Upper lobe of left lung (tissue), 6 donors: ENCODE data around the gene AJAP1. TPM values are rescaled to one million over a fixed set of nuclear protein-coding genes. Genes with fewer than 3 reads are reported as not detected.

Experiments used
- ATAC-seq, 2 donors: fragments of 200-7000 bp; cut with Tn5 transposase; one replicate each; pipeline ENCODE4 v1.9.1; 2022; ENCODE audit warnings: mild to moderate bottlenecking in 2 of 2, moderate library complexity in 2 of 2; ENCODE audit not compliant: low FRiP score in 2 of 2
- DNase-seq, 2 donors: peaks; one replicate each; pipeline ENCODE4 v3.0.0-alpha.2; 2019 to 2020
- H3K27ac ChIP-seq, 4 donors: fragments of 200-600 bp; sonication (generic); one replicate each; pipeline ENCODE4 v1.5.1; 2016 to 2019
- H3K27me3 ChIP-seq, 4 donors: fragments of 200-600 bp; sonication (generic); one replicate each; pipeline ENCODE4 v1.5.1; 2017 to 2019
- H3K36me3 ChIP-seq, 4 donors: fragments of 200-600 bp; sonication (generic); one replicate each; pipeline ENCODE4 v1.5.1; 2016 to 2019
- H3K4me1 ChIP-seq, 4 donors: fragments of 200-600 bp; sonication (generic); one replicate each; pipeline ENCODE4 v1.5.1; 2018 to 2019
- H3K4me3 ChIP-seq, 4 donors: fragments of 200-600 bp; sonication (generic); one replicate each; pipeline ENCODE4 v1.5.1; 2017 to 2019; ENCODE audit warnings: mild to moderate bottlenecking in 2 of 4, moderate library complexity in 1 of 4
- H3K9me3 ChIP-seq, 4 donors: fragments of 200-600 bp; sonication (generic); one replicate each; pipeline ENCODE4 v1.5.1; 2018 to 2019
- CTCF ChIP-seq, 6 experiments: fragments of 450-650 bp in 4 of 6; fragments of 200-600 bp in 2 of 6; sonication (generic) in 2 of 6; IDR thresholded peaks; one replicate each; pipeline ENCODE4 v1.5.1; 2016 to 2019; ENCODE audit warnings: antibody characterized with exemption in 6 of 6
- EP300 ChIP-seq, 4 donors: sonication (generic); formaldehyde crosslinking; IDR thresholded peaks; one replicate each; pipeline ENCODE4 v1.5.1; 2017; ENCODE audit warnings: antibody characterized with exemption in 4 of 4, control low read depth in 2 of 4
- POLR2A ChIP-seq, 4 donors: fragments of 450-650 bp; IDR thresholded peaks; one replicate each; pipeline ENCODE4 v1.5.1; 2016 to 2017; ENCODE audit warnings: antibody characterized with exemption in 4 of 4, mild to moderate bottlenecking in 2 of 4
- POLR2AphosphoS5 ChIP-seq, 2 donors: sonication (generic); formaldehyde crosslinking; IDR thresholded peaks; one replicate each; pipeline ENCODE4 v1.5.1; 2017; ENCODE audit warnings: antibody characterized with exemption in 2 of 2
- WGBS, 2 donors: methylation state at CpG; one replicate each; pipeline ENCODE4 v1.1.5; 2017 to 2018; 5-methylcytosine and 5-hydroxymethylcytosine counted together
- total RNA-seq, 6 donors: library from RNA; depleted of rRNA in 4 of 6; stranded (reverse); fragments of >200 nt in 4 of 6; gene quantifications; one replicate each; pipeline versions ENCODE4 v1.1.0 to v1.2.1, GENCODE V29; 2016 to 2021
- donor health status: DM: no; HTN: no; CAD: no; lungs with moderate emphysema.
- donor health status: DM: no; HTN: yes; CAD: no; lungs with severe emphysema.

The AJAP1 gene
- total RNA-seq, 6 donors from 2014 or later: 0.54 to 4.6 (median 2.9) TPM

GRCh38 chr1:4734219-4734618 lies 79.8 kb downstream of the AJAP1 start:
- Histone ChIP-seq H3K27ac (no peak overlapping the region), H3K36me3 (no peaks in the 10 kb centered on the region), H3K4me3 (no peak overlapping the region), H3K27me3 (no peaks in the 10 kb centered on the region), H3K4me1 (no peaks in the 10 kb centered on the region), H3K9me3 (peaks cover 0 to 8% (median 3%) of the 10 kb centered on the region in 4 donors)
- ATAC-seq (no peak), DNase-seq (no peak)
- TF ChIP-seq POLR2A (IDR thresholded peaks at IDR 0.05) (no peak), POLR2AphosphoS5 (IDR thresholded peaks at IDR 0.05) (no peak), EP300 (IDR thresholded peaks at IDR 0.05) (no peak), CTCF (IDR thresholded peaks at IDR 0.05) (no peak)
- 68 to 77% methylated on average over 5 to 6 of the region's 6 CpGs for WGBS, 2 donors

- H3K27me3 ChIP-seq: no peaks in the 10 kb centered on the region
- peaks cover 0 to 8% (median 3%) of the 10 kb centered on the region in 4 donors for H3K9me3 ChIP-seq
- no peak overlapping the region for H3K27ac ChIP-seq
- no peak overlapping the region for H3K4me3 ChIP-seq
- H3K36me3 ChIP-seq: no peaks in the 10 kb centered on the region
- DNase-seq (no peak), ATAC-seq (no peak)
- WGBS, 2 donors: 83 to 84% methylated on average over 22 of the region's 22 CpGs
- no peaks in the 10 kb centered on the region for H3K4me1 ChIP-seq
- TF ChIP-seq POLR2AphosphoS5 (IDR thresholded peaks at IDR 0.05) (no peak), POLR2A (IDR thresholded peaks at IDR 0.05) (no peak), EP300 (IDR thresholded peaks at IDR 0.05) (no peak), CTCF (IDR thresholded peaks at IDR 0.05) (no peak)
These were observed 80.4 kb downstream of the AJAP1 start for GRCh38 chr1:4734791-4735190.

GRCh38 chr1:4736254-4736653 lies 81.8 kb downstream of the AJAP1 start:
- Histone ChIP-seq H3K27ac (no peak overlapping the region), H3K4me1 (no peaks in the 10 kb centered on the region), H3K4me3 (no peak overlapping the region), H3K27me3 (no peaks in the 10 kb centered on the region), H3K9me3 (peaks cover 0 to 8% (median 3%) of the 10 kb centered on the region in 4 donors), H3K36me3 (no peaks in the 10 kb centered on the region)
- DNase-seq (no peak), ATAC-seq (peak in 1 of 2 donors; percentile 59)
- 28 to 46% methylated on average over 7 of the region's 7 CpGs for WGBS, 2 donors
- no peak for TF ChIP-seq POLR2AphosphoS5 (IDR thresholded peaks at IDR 0.05)
- no peak for TF ChIP-seq POLR2A (IDR thresholded peaks at IDR 0.05)
- no peak for TF ChIP-seq EP300 (IDR thresholded peaks at IDR 0.05)
- no peak for TF ChIP-seq CTCF (IDR thresholded peaks at IDR 0.05)

- TF ChIP-seq EP300 (IDR thresholded peaks at IDR 0.05) (no peak), CTCF (IDR thresholded peaks at IDR 0.05) (no peak), POLR2AphosphoS5 (IDR thresholded peaks at IDR 0.05) (no peak), POLR2A (IDR thresholded peaks at IDR 0.05) (no peak)
- DNase-seq (no peak), ATAC-seq (no peak)
- Histone ChIP-seq H3K27me3 (no peaks in the 10 kb centered on the region), H3K9me3 (peaks cover 0 to 8% (median 3%) of the 10 kb centered on the region in 4 donors), H3K36me3 (no peaks in the 10 kb centered on the region), H3K27ac (no peak overlapping the region), H3K4me3 (no peak overlapping the region), H3K4me1 (no peaks in the 10 kb centered on the region)
- 59 to 77% methylated on average over 8 of the region's 8 CpGs for WGBS, 2 donors
These were observed 87.5 kb downstream of the AJAP1 start for GRCh38 chr1:4741876-4742423.
